Hematopoietic multipotent progenitor cell (in vitro differentiated cells): ENCODE measurements around the gene KLF3. TPM values are rescaled to one million over a fixed set of nuclear protein-coding genes. Genes with fewer than 3 reads are reported as not detected.
A peak's percentile ranks its signal among the peaks of the same experiment; 100 is the strongest.

Experiments
- DNase-seq, 3 donors: peaks; one replicate each; pipeline ENCODE4 v3.0.0-alpha.2; 2011 to 2015; ENCODE audit warnings: low read depth in 2 of 3, low spot score in 2 of 3
- total RNA-seq: library from RNA; depleted of rRNA; stranded (reverse); fragments of >200 nt; gene quantifications from one replicate; pipeline ENCODE4 v1.2.3, GENCODE V29; 2012

Gene KLF3
- total RNA-seq, 1 donor, result 22.4 TPM

DNA sequence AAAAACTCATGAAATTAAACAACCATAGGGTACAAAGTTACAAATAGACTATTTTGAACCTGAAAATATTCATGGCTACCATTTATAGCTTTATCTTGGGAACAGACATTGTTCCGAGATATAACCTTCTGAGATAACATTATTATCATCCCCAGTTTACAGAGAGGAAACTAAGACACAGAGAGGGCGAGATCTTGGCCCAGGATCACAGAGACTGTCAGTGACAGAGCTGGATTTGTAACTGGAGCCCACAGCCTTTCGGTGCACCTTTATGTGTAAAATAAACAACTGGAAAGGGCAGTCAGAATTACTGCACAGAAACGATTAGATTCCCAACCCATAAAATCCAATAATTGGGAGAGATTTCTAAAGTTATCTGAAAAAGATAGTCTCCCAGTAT is 28.4 kb downstream of the KLF3 start:
- DNase-seq, result no peak

- no peak for DNase-seq
Measured at GRCh38 chr4:38693569-38693968, 29.6 kb downstream of the KLF3 start.

DNA sequence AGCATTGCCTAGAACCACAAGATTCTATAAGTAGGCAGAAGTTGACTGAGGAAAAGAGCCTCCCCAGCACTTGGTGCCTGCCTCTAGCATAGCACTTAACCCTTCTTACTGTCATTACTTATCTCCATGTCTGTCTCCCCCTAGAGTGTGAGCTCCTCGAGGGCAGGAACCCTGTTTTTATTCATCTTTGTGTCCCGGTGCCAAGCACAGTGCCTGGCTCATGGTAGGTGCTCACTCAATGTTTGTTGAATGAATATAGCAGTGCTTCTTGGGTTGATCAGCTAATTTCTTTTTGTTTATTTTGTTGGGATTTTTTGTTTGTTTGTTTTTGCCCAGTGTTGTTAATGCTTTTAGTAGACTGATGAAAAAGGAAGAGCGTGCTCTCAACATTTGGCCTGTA is 30.3 kb downstream of the KLF3 start:
- DNase-seq, result no peak

- DNase-seq, result no peak
Measured at GRCh38 chr4:38695809-38696208, 31.8 kb downstream of the KLF3 start.

- DNase-seq, result no peak
Measured at GRCh38 chr4:38696697-38697096, 32.7 kb downstream of the KLF3 start.

- DNase-seq, result no peak
Measured at GRCh38 chr4:38698176-38698575, 34.2 kb downstream of the KLF3 start.

GRCh38 chr4:38699112-38699511 is 35.1 kb downstream of the KLF3 start:
- no peak for DNase-seq

DNA sequence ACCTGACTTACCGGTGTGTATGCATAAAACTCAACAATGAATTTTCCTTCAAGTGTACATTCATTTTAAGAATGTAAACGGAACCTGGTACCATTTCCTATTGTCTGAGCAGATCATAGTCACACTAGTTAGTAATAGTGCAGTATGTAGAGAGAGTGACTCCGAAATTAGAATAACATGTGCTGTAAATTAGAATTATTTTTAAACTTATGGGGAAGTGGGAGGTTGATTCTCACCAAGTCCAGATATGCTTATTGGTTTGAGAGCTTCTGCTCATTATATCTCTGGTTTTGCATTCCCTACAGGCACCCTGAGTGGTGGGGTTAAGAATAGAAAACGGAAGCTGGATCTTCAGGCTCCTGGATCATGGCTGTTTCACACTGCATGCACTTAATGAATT is 39.6 kb downstream of the KLF3 start:
- DNase-seq, result no peak

- DNase-seq, result no peak
Measured at GRCh38 chr4:38704622-38705154, 40.7 kb downstream of the KLF3 start.

GRCh38 chr4:38706301-38706700 is 42.3 kb downstream of the KLF3 start:
- DNase-seq, result no peak

GRCh38 chr4:38710053-38710452 is 46.1 kb downstream of the KLF3 start:
- DNase-seq, result no peak

DNA sequence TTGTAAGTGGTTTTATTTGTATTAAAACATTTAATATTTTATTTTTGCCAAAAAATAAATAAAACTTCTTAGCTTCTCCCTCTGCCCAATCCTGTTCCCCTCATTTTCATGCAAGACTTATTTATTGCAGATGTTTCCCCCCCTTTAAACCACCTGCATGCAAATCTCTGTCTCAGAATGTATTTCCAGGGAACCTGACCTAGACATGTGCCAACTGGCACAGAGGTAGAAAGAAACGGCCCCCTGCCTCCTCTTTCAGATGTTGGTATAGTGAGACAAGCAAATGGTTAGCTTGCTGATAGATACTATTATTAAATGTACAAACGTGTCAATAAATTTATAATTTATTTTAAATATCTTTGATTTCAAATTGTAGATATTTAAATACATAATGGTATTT is 47.1 kb downstream of the KLF3 start:
- DNase-seq, result no peak

DNA sequence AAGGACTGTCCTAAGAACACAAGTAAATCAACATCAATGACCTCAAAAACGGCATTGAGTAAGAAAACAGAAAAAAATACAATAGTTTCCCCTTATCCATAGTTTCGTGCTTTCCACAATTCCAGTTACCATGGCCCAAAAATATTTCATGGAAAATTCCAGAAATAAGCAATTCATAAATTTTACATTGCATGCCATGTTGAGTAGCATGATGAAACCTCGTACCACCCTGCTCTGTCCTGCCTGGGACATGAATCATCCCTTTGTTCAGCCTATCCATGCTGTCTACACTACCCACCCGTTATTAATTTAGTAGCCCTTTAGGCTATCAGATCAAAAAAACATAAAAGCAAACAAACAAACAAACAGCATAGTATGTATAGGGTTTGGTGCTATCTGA is 51.1 kb downstream of the KLF3 start:
- DNase-seq, result no peak

- DNase-seq, result no peak
Measured at GRCh38 chr4:38716256-38716655, 52.3 kb downstream of the KLF3 start.

- no peak for DNase-seq
Measured at GRCh38 chr4:38717604-38718003, 53.6 kb downstream of the KLF3 start.

DNA sequence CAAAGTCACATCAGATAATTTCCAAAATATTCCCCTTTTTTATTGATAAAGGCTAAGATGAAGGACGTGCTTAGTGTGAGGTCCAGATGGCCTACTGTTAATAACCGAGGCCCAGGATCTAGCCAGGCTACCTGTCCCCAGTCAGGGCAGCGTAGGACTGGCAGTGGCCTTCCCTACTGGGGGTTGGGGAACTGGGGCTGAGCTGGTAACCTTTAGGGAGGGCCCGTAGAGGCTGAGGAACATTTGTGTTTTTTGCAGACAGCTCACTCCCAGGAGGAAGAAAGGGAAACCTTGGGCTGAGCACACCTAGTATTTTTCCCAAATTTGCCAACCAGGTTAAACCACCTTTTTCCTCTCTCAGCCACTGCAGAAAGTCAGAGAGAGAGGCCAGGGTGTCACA is 59.1 kb downstream of the KLF3 start:
- no peak for DNase-seq

DNA sequence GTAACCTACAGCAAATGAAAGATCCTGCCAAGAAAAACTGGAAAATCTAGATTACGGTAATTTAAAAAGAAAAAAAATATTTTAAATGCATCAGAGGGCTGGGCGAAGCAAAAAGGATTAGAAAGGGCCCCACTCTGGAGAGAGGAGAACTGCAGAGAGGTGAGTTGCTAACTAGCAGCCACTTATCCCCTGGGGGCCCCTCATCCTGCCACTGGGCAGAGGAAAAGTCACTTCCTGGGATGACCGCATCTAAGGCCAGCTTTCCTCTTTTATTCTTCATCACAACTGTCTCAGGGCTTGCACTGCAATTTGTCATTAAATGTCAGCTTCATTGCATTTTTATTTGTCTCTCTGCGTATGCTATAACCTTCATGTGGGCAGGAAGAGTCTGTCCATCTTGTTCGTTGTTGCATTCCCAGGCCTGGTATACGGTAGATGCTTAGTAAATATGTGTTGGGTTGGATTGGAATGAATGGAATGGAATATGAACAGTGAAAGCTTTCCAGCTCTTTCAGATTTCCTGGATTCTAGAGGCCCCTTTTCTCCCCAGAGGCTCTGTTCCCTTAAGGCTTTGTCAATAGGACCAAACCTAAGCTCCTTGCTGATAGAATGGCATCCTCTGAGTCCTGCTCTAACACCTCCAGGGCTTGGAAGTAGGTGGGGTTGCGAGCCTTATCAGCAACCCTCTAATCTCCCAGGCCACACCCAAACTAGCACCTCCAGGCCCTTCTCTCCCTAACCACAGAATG is 59.9 kb downstream of the KLF3 start:
- DNase-seq, result no peak

DNA sequence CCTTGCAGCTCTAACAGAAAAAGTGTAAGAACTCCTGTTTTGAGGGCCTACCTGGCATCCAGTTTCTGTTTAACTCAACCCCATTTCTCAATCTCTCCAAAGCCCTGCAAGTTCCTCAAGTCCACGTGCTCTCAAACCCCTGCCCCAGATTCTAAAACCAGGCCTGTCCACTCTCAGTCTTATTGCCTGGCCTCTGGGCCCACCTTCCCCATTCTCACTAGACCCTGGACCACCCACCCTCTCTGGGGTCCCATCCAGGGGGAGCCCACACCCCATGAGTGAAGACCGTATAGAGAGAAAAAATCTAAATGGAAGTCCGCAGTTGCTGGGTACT is 60.4 kb downstream of the KLF3 start:
- no peak for DNase-seq

GRCh38 chr4:38728631-38729141 is 64.7 kb downstream of the KLF3 start:
- DNase-seq, result no peak

DNA sequence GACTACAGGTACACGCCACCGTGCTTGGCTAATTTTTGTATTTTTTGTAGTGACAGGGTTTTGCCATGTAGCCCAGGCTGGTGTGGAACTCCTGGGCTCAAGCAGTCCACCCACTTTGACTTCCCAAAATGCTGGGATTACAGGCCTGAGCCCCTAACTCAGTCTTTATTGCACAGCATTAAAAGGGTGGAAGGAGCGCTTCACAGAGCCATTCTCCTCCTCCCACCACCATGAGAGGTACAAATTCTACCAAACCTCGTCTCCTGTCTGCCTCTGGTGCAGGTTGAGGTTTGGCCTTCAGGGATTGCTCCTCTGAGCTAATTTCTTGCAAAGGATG is 66.5 kb downstream of the KLF3 start:
- DNase-seq, result no peak

GRCh38 chr4:38730830-38731646 is 67.0 kb downstream of the KLF3 start:
- peak; percentile 74 to 88 (median 77) for DNase-seq

DNA sequence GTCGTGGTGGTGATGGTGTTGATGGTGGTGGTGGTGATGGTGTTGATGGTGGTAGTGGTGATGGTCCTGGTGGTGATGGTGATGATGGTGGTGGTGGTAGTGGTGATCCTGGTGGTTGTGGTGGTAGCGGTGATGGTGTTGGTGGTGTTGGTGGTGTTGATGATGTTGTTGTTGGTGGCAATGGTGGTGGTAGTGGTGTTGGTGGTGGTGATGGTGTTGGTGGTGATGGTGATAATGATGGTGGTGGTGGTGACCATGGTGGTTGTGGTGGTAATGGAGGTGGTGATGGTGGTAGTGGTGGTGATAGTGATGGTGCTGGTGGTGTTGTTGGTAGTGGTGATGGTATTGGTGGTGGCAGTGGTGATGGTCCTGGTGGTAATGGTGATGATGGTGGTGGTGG is 69.7 kb downstream of the KLF3 start:
- DNase-seq, result no peak
